CD4-positive, alpha-beta T cell (primary cell): ENCODE measurements around the gene PDE8A. TPM values are rescaled to one million over a fixed set of nuclear protein-coding genes. Genes with fewer than 3 reads are reported as not detected.

Experiments
- ATAC-seq: fragments of 200-7000 bp; cut with Tn5 transposase; one replicate; pipeline ENCODE4 v1.10.0; 2022; ENCODE audit warnings: mild to moderate bottlenecking; ENCODE audit not compliant: poor library complexity
- CTCF ChIA-PET: fragments of 350-600 bp; sonication (Branson Sonifier 250); formaldehyde crosslinking; loops from one replicate; lab custom pipeline; 2021; ENCODE audit warnings: antibody characterized with exemption, inconsistent platforms; lab: Charles Lee
- POLR2A ChIA-PET: fragments of 350-600 bp; sonication (Branson Sonifier 250); formaldehyde crosslinking; loops from one replicate; lab custom pipeline; 2021; ENCODE audit warnings: antibody characterized with exemption, inconsistent platforms; lab: Charles Lee
- DNase-seq, 14 experiments: peaks; one replicate each; pipeline ENCODE4 v3.0.0-alpha.2; 2013 to 2020; ENCODE audit warnings: mixed read lengths in 2 of 14
- H3K27ac ChIP-seq, 2 donors: one replicate each; pipeline versions ENCODE4 v1.5.1 to v1.7.0; 2013; ENCODE audit warnings: low read length in 2 of 2, low read depth in 1 of 2, mild to moderate bottlenecking in 1 of 2
- H3K27me3 ChIP-seq, 2 experiments: 1 replicate in 1 of 2; 2 replicates in 1 of 2; pipeline versions ENCODE4 v1.6.1 to v1.7.0; 2013; ENCODE audit warnings: low read length in 2 of 2, control low read depth in 1 of 2, mild to moderate bottlenecking in 1 of 2, moderate library complexity in 1 of 2; ENCODE audit not compliant: insufficient read depth in 2 of 2, control insufficient read depth in 1 of 2
- H3K36me3 ChIP-seq: one replicate; pipeline ENCODE4 v1.6.1; 2013; ENCODE audit warnings: low read length, control low read depth; ENCODE audit not compliant: insufficient read depth
- H3K4me1 ChIP-seq: one replicate; pipeline ENCODE4 v1.6.1; 2013; ENCODE audit warnings: low read length, control low read depth; ENCODE audit not compliant: insufficient read depth
- H3K4me3 ChIP-seq: one replicate; pipeline ENCODE4 v1.5.1; 2013; ENCODE audit warnings: mild to moderate bottlenecking, low read length, moderate library complexity
- H3K9me3 ChIP-seq, 2 experiments: 1 replicate in 1 of 2; 2 replicates in 1 of 2; pipeline versions ENCODE4 v1.6.1 to v1.7.0; 2013; ENCODE audit warnings: low read length in 2 of 2, mild to moderate bottlenecking in 2 of 2, control low read depth in 1 of 2, moderate library complexity in 1 of 2; ENCODE audit not compliant: control insufficient read depth in 1 of 2, insufficient read depth in 1 of 2
- H3K27ac Mint-ChIP-seq: one replicate; pipeline ENCODE4 v1.8.0; 2020; ENCODE audit warnings: mixed read lengths
- H3K27me3 Mint-ChIP-seq: one replicate; pipeline ENCODE4 v1.8.0; 2021; ENCODE audit warnings: mixed read lengths
- H3K36me3 Mint-ChIP-seq: one replicate; pipeline ENCODE4 v1.8.0; 2021; ENCODE audit warnings: low read depth, mixed read lengths
- H3K4me1 Mint-ChIP-seq: one replicate; pipeline ENCODE4 v1.8.0; 2021; ENCODE audit warnings: low read depth, mixed read lengths
- H3K4me3 Mint-ChIP-seq: one replicate; pipeline ENCODE4 v1.8.0; 2020; ENCODE audit warnings: mild to moderate bottlenecking, mixed read lengths
- H3K9me3 Mint-ChIP-seq: one replicate; pipeline ENCODE4 v1.8.0; 2020; ENCODE audit warnings: mixed read lengths
- CTCF ChIP-seq: fragments of 200-600 bp; IDR thresholded peaks from one replicate; pipeline ENCODE4 v1.8.0; 2022; ENCODE audit warnings: antibody characterized with exemption, mild to moderate bottlenecking
- intact Hi-C, 2 experiments: fragments of 100-400 bp; cut with DNase I in 1 of 2; cut with micrococcal nuclease in 1 of 2; formaldehyde crosslinking; loops; one replicate each; pipeline versions ENCODE4 v1.15.1 to v1.9.0; 2023 to 2025; cut with DNase I, micrococcal nuclease
- total RNA-seq, 174 experiments: library from RNA in 2 of 174; stranded (reverse) in 2 of 174; gene quantifications; one replicate each; pipeline ENCODE4 v1.2.3 and lab custom pipeline; 2021 to 2026

PDE8A gene
- total RNA-seq, 2 experiments from 2014 or later: 29.8 to 34.3 TPM

GRCh38 chr15:84956199-84956598 lies 25.5 kb upstream of the PDE8A start:
- Mint-ChIP-seq H3K27ac (no peak overlapping the region), H3K9me3 (no peaks in the 10 kb centered on the region), H3K27me3 (peaks cover 6% of the 10 kb centered on the region), H3K4me3 (no peak overlapping the region), H3K4me1 (peaks cover 6% of the 10 kb centered on the region), H3K36me3 (no peaks in the 10 kb centered on the region)
- CTCF ChIA-PET: interaction anchor here (1.9 to 2.7 kb wide), 2 partner anchors 49 to 54 kb away, joined by 6 to 22 read pairs; no protein-coding TSS in a partner anchor
- intact Hi-C loops: no loop called here
- H3K27me3 ChIP-seq: peaks cover 0 to 4% of the 10 kb centered on the region in 2 experiments
- H3K9me3 ChIP-seq: no peaks in the 10 kb centered on the region
- peaks cover 5% of the 10 kb centered on the region for H3K4me1 ChIP-seq
- no peak overlapping the region for H3K4me3 ChIP-seq
- no peaks in the 10 kb centered on the region for H3K36me3 ChIP-seq
- no peak for TF ChIP-seq CTCF
- DNase-seq (no peak), ATAC-seq (no peak)
- POLR2A ChIA-PET: no interaction called here
- no peak overlapping the region for H3K27ac ChIP-seq

GRCh38 chr15:84960391-84961113 lies 21.1 kb upstream of the PDE8A start:
- no peak overlapping the region for H3K27ac Mint-ChIP-seq
- ChIA-PET POLR2A (no interaction called here), CTCF (no interaction called here)
- ATAC-seq (no peak), DNase-seq (no peak)
- no peak overlapping the region for H3K4me3 Mint-ChIP-seq
- no peak overlapping the region for H3K27ac ChIP-seq
- intact Hi-C loops: no loop called here
- no peaks in the 10 kb centered on the region for H3K36me3 ChIP-seq
- peaks cover 0 to 5% of the 10 kb centered on the region in 2 experiments for H3K9me3 ChIP-seq
- no peak for TF ChIP-seq CTCF
- no peaks in the 10 kb centered on the region for H3K9me3 Mint-ChIP-seq
- no peaks in the 10 kb centered on the region for H3K27me3 ChIP-seq
- peaks cover 11% of the 10 kb centered on the region for H3K27me3 Mint-ChIP-seq
- peaks cover 6% of the 10 kb centered on the region for H3K4me1 Mint-ChIP-seq
- no peaks in the 10 kb centered on the region for H3K36me3 Mint-ChIP-seq
- H3K4me3 ChIP-seq: no peak overlapping the region
- peaks cover 2% of the 10 kb centered on the region for H3K4me1 ChIP-seq

GRCh38 chr15:84961114-84961452 lies 20.6 kb upstream of the PDE8A start:
- H3K4me3 Mint-ChIP-seq: no peak overlapping the region
- no peak for TF ChIP-seq CTCF
- no peak overlapping the region for H3K27ac ChIP-seq
- no peaks in the 10 kb centered on the region for H3K27me3 ChIP-seq
- ChIA-PET POLR2A (no interaction called here), CTCF (no interaction called here)
- ATAC-seq (no peak), DNase-seq (no peak)
- intact Hi-C loops: no loop called here
- H3K4me3 ChIP-seq: no peak overlapping the region
- no peaks in the 10 kb centered on the region for H3K9me3 Mint-ChIP-seq
- no peak overlapping the region for H3K27ac Mint-ChIP-seq
- no peaks in the 10 kb centered on the region for H3K4me1 ChIP-seq
- H3K4me1 Mint-ChIP-seq: peaks cover under 1% of the 10 kb centered on the region
- H3K36me3 Mint-ChIP-seq: no peaks in the 10 kb centered on the region
- no peaks in the 10 kb centered on the region for H3K36me3 ChIP-seq
- peaks cover 0 to 5% of the 10 kb centered on the region in 2 experiments for H3K9me3 ChIP-seq
- peaks cover 6% of the 10 kb centered on the region for H3K27me3 Mint-ChIP-seq
